GM12865 (cell line): ENCODE measurements around the gene GPD1L.
"Not testable (repeated sequence)": the region's sequence is repeated elsewhere in the genome, so short reads cannot be mapped to it uniquely, and the experiment has no call there.

ENCODE experiments used
- DNase-seq: peaks from one replicate; pipeline ENCODE4 v3.0.0; 2010; ENCODE audit warnings: low read depth
- H3K4me3 ChIP-seq: 2 replicates; pipeline ENCODE4 v1.5.1; 2011; ENCODE audit warnings: mild to moderate bottlenecking, low read depth, low read length, control low read depth
- CTCF ChIP-seq: IDR thresholded peaks from 2 replicates; pipeline ENCODE4 v1.5.1; 2011; ENCODE audit warnings: low read length, control low read depth, low read depth, inconsistent platforms; ENCODE audit not compliant: insufficient read depth; ENCODE audit errors: missing control alignments

Gene GPD1L

GRCh38 chr3:32105291-32106131, 909 bp upstream of the GPD1L start:
- no peak for DNase-seq
- H3K4me3 ChIP-seq: peak overlapping the region; percentile 1; the same call in 1 of the 2 replicates
- TF ChIP-seq CTCF: no peak

- no peak for TF ChIP-seq CTCF
- DNase-seq: peak; percentile 12
These were observed 526 bp downstream of the GPD1L start for GRCh38 chr3:32106929-32107362.

GRCh38 chr3:32108224-32108623, 1.8 kb downstream of the GPD1L start:
- not testable (repeated sequence) for H3K4me3 ChIP-seq, DNase-seq

More at GRCh38 chr3:32106929-32107362, 526 bp downstream of the GPD1L start:
- H3K4me3 ChIP-seq: peak overlapping the region; percentile 90

GRCh38 chr3:32109256-32109655, 2.8 kb downstream of the GPD1L start:
- TF ChIP-seq CTCF: no peak
- H3K4me3 ChIP-seq: no peak overlapping the region
- DNase-seq: no peak

GRCh38 chr3:32110233-32110760, 3.9 kb downstream of the GPD1L start:
- TF ChIP-seq CTCF: no peak
- DNase-seq: no peak
- H3K4me3 ChIP-seq: no peak overlapping the region

- peak; percentile 20 for DNase-seq
- no peak for TF ChIP-seq CTCF
- no peak overlapping the region for H3K4me3 ChIP-seq
These were observed 5.1 kb downstream of the GPD1L start for GRCh38 chr3:32111560-32111959.

- TF ChIP-seq CTCF: no peak
- no peak overlapping the region for H3K4me3 ChIP-seq
- no peak for DNase-seq
These were observed 7.1 kb downstream of the GPD1L start for GRCh38 chr3:32113566-32113965.
